SK-N-SH treated with all-trans-retinoic acid at 6 μM for 48 hours (cell line): ENCODE data around the gene GRAMD1B.

Experiments
- ATAC-seq: fragments of 200-7000 bp; cut with Tn5 transposase; 3 replicates; pipeline ENCODE4 v1.9.1; 2020; ENCODE audit warnings: mild to moderate bottlenecking, moderate library complexity
- ARNTL ChIP-seq: fragments of 450-650 bp; formaldehyde crosslinking; IDR thresholded peaks from 2 replicates; pipeline ENCODE4 v1.5.0; 2020; ENCODE audit warnings: low read depth, mild to moderate bottlenecking, moderate library complexity, borderline replicate concordance
- BACH2 ChIP-seq: fragments of 250-450 bp; sonication (Bioruptor Pico); IDR thresholded peaks from 2 replicates; pipeline ENCODE4 v1.9.0; 2021; ENCODE audit warnings: mild to moderate bottlenecking, borderline replicate concordance
- CREB5 ChIP-seq: fragments of 250-450 bp; sonication (Bioruptor Pico); IDR thresholded peaks from 2 replicates; pipeline ENCODE4 v1.5.1; 2020; ENCODE audit warnings: low read depth, mild to moderate bottlenecking, moderate library complexity
- CSDC2 ChIP-seq: fragments of 250-450 bp; sonication (Bioruptor Pico); IDR thresholded peaks from 2 replicates; pipeline ENCODE4 v1.5.0; 2020; ENCODE audit warnings: mild to moderate bottlenecking, moderate library complexity
- CSRNP3 ChIP-seq: fragments of 250-450 bp; sonication (Bioruptor Pico); IDR thresholded peaks from 2 replicates; pipeline ENCODE4 v1.5.1; 2021; ENCODE audit warnings: mild to moderate bottlenecking, moderate library complexity
- ESRRG ChIP-seq: fragments of 250-450 bp; sonication (Bioruptor Pico); IDR thresholded peaks from 2 replicates; pipeline ENCODE4 v1.6.1; 2021; ENCODE audit warnings: mild to moderate bottlenecking
- GLIS3 ChIP-seq: fragments of 250-450 bp; sonication (Bioruptor Pico); IDR thresholded peaks from 2 replicates; pipeline ENCODE4 v1.5.0; 2020; ENCODE audit warnings: mild to moderate bottlenecking, moderate library complexity
- ISL1 ChIP-seq: fragments of 250-450 bp; sonication (Bioruptor Pico); IDR thresholded peaks from 2 replicates; pipeline ENCODE4 v2.1.2; 2022; ENCODE audit warnings: mild to moderate bottlenecking, moderate library complexity
- OSR1 ChIP-seq: fragments of 250-450 bp; sonication (Bioruptor Pico); IDR thresholded peaks from 2 replicates; pipeline ENCODE4 v1.8.0; 2022; ENCODE audit warnings: moderate library complexity, mild to moderate bottlenecking, inconsistent platforms
- PATZ1 ChIP-seq: fragments of 250-450 bp; sonication (Bioruptor Pico); IDR thresholded peaks from 2 replicates; pipeline ENCODE4 v1.8.0; 2020; ENCODE audit warnings: mild to moderate bottlenecking, moderate library complexity, borderline replicate concordance
- POU6F1 ChIP-seq: fragments of 250-450 bp; sonication (Bioruptor Pico); IDR thresholded peaks from 2 replicates; pipeline ENCODE4 v1.8.0; 2021; ENCODE audit warnings: low read depth, mild to moderate bottlenecking, moderate library complexity, borderline replicate concordance
- PPARA ChIP-seq: fragments of 250-450 bp; sonication (Bioruptor Pico); IDR thresholded peaks from 2 replicates; pipeline ENCODE4 v1.5.0; 2020; ENCODE audit warnings: mild to moderate bottlenecking, borderline replicate concordance
- RARB ChIP-seq: fragments of 250-450 bp; sonication (Bioruptor Pico); IDR thresholded peaks from 2 replicates; pipeline ENCODE4 v1.8.0; 2021; ENCODE audit warnings: mild to moderate bottlenecking, moderate library complexity
- SNAI2 ChIP-seq: fragments of 250-450 bp; sonication (Bioruptor Pico); IDR thresholded peaks from 2 replicates; pipeline ENCODE4 v1.5.0; 2020; ENCODE audit warnings: mild to moderate bottlenecking, moderate library complexity
- TCF4 ChIP-seq: fragments of 250-450 bp; sonication (Bioruptor Pico); IDR thresholded peaks from 2 replicates; pipeline ENCODE4 v1.8.0; 2021; ENCODE audit warnings: mild to moderate bottlenecking, moderate library complexity, borderline replicate concordance
- TOX ChIP-seq: fragments of 250-450 bp; sonication (Bioruptor Pico); IDR thresholded peaks from 2 replicates; pipeline ENCODE4 v1.8.0; 2021; ENCODE audit warnings: mild to moderate bottlenecking, moderate library complexity, borderline replicate concordance
- TSHZ2 ChIP-seq: fragments of 250-450 bp; sonication (Bioruptor Pico); IDR thresholded peaks from 2 replicates; pipeline ENCODE4 v1.5.0; 2020; ENCODE audit warnings: mild to moderate bottlenecking, moderate library complexity
- ZC3H10 ChIP-seq: fragments of 250-450 bp; sonication (Bioruptor Pico); IDR thresholded peaks from 2 replicates; pipeline ENCODE4 v1.5.1; 2021; ENCODE audit warnings: mild to moderate bottlenecking, moderate library complexity
- ZFP3 ChIP-seq: fragments of 250-450 bp; sonication (Bioruptor Pico); IDR thresholded peaks from 2 replicates; pipeline ENCODE4 v1.5.0; 2020; ENCODE audit warnings: mild to moderate bottlenecking, moderate library complexity
- ZFP30 ChIP-seq: fragments of 450-650 bp; formaldehyde crosslinking; IDR thresholded peaks from 2 replicates; pipeline ENCODE4 v1.5.0; 2022; ENCODE audit warnings: mild to moderate bottlenecking, moderate library complexity
- ZNF565 ChIP-seq: fragments of 450-650 bp; formaldehyde crosslinking; conservative IDR thresholded peaks from 2 replicates; pipeline ENCODE4 v1.5.0; 2020; ENCODE audit warnings: low read depth, mild to moderate bottlenecking, moderate library complexity
- ZNF70 ChIP-seq: fragments of 450-650 bp; formaldehyde crosslinking; IDR thresholded peaks from 2 replicates; pipeline ENCODE4 v1.5.0; 2020; ENCODE audit warnings: mild to moderate bottlenecking, moderate library complexity
- ZNF8 ChIP-seq: fragments of 450-650 bp; formaldehyde crosslinking; IDR thresholded peaks from 2 replicates; pipeline ENCODE4 v1.5.0; 2020; ENCODE audit warnings: mild to moderate bottlenecking, moderate library complexity

The GRAMD1B gene

GRCh38 chr11:123526918-123527317 lies 96.8 kb downstream of the GRAMD1B start:
- no peak for TF ChIP-seq BACH2 (CRISPR knock-in tag)
- TF ChIP-seq GLIS3 (CRISPR knock-in tag) = no peak
- no peak for TF ChIP-seq ZNF70 (CRISPR knock-in tag)
- TF ChIP-seq ZFP30 (CRISPR knock-in tag) = no peak
- TF ChIP-seq TSHZ2 (CRISPR knock-in tag) = no peak
- no peak for TF ChIP-seq ZFP3 (CRISPR knock-in tag)
- no peak for TF ChIP-seq ZC3H10 (CRISPR knock-in tag)
- no peak for TF ChIP-seq ISL1 (CRISPR knock-in tag)
- no peak for TF ChIP-seq ZNF565
- TF ChIP-seq PATZ1 = no peak
- no peak for TF ChIP-seq RARB (CRISPR knock-in tag)
- TF ChIP-seq CSRNP3 (CRISPR knock-in tag) = no peak
- TF ChIP-seq ZNF8 (CRISPR knock-in tag) = no peak
- TF ChIP-seq TOX (CRISPR knock-in tag) = no peak
- no peak for TF ChIP-seq OSR1 (CRISPR knock-in tag)
- TF ChIP-seq PPARA (CRISPR knock-in tag) = no peak
- TF ChIP-seq SNAI2 (CRISPR knock-in tag) = no peak
- no peak for TF ChIP-seq ESRRG (CRISPR knock-in tag)
- TF ChIP-seq CSDC2 = no peak
- no peak for ATAC-seq

GRCh38 chr11:123527526-123527925 lies 97.5 kb downstream of the GRAMD1B start:
- TF ChIP-seq ZNF8 (CRISPR knock-in tag) (no peak), POU6F1 (CRISPR knock-in tag) (no peak), ZFP3 (CRISPR knock-in tag) (no peak), PPARA (CRISPR knock-in tag) (no peak), CSDC2 (no peak), BACH2 (CRISPR knock-in tag) (no peak), RARB (CRISPR knock-in tag) (no peak), ZNF70 (CRISPR knock-in tag) (no peak), ZC3H10 (CRISPR knock-in tag) (no peak), TOX (CRISPR knock-in tag) (no peak), ESRRG (CRISPR knock-in tag) (no peak), SNAI2 (CRISPR knock-in tag) (no peak), TCF4 (CRISPR knock-in tag) (no peak), ZNF565 (no peak), CSRNP3 (CRISPR knock-in tag) (no peak)
- TF ChIP-seq, all 23 proteins: peak for 0
- no peak for ATAC-seq

GRCh38 chr11:123527947-123528346 lies 97.9 kb downstream of the GRAMD1B start:
- ATAC-seq = no peak
- no peak for TF ChIP-seq TCF4 (CRISPR knock-in tag)
- no peak for TF ChIP-seq TOX (CRISPR knock-in tag)
- TF ChIP-seq SNAI2 (CRISPR knock-in tag) = no peak
- TF ChIP-seq OSR1 (CRISPR knock-in tag) = no peak
- TF ChIP-seq ISL1 (CRISPR knock-in tag) = no peak
- no peak for TF ChIP-seq ZC3H10 (CRISPR knock-in tag)
- TF ChIP-seq ZNF70 (CRISPR knock-in tag) = no peak
- TF ChIP-seq GLIS3 (CRISPR knock-in tag) = no peak
- no peak for TF ChIP-seq CREB5 (CRISPR knock-in tag)
- TF ChIP-seq ARNTL = no peak
- TF ChIP-seq TSHZ2 (CRISPR knock-in tag) = no peak
